Right lobe of liver (tissue), 4 donors: Measurements from ENCODE around the gene HOXA9.

Source experiments
- CTCF ChIP-seq, 4 donors: fragments of 200-600 bp in 3 of 4; fragments of 450-650 bp in 1 of 4; IDR thresholded peaks; one replicate each; pipeline versions ENCODE4 v1.5.1 to v1.8.0; 2016 to 2022; ENCODE audit warnings: antibody characterized with exemption in 4 of 4, mild to moderate bottlenecking in 2 of 4
- POLR2A ChIP-seq: fragments of 450-650 bp; IDR thresholded peaks from one replicate; pipeline ENCODE4 v1.6.1; 2017; ENCODE audit warnings: antibody characterized with exemption, mild to moderate bottlenecking
- donor health status: DM: no; HTN: no; CAD: no.
- donor health status: DM: no; HTN: no; CAD: no.
- donor health status: DM: no; HTN: yes; CAD: no.

GRCh38 chr7:27212497-27213432 is 47.4 kb upstream of the HOXA9 start:
- TF ChIP-seq POLR2A (no peak), CTCF (IDR thresholded peaks at IDR 0.05) (no peak)
